Adrenal gland (tissue), 12 donors: ENCODE measurements around the gene TGIF1. TPM values are rescaled to one million over a fixed set of nuclear protein-coding genes. Genes with fewer than 3 reads are reported as not detected.
"Not testable (repeated sequence)": the region's sequence is repeated elsewhere in the genome, so short reads cannot be mapped to it uniquely, and the experiment has no call there.

Experiments
- DNase-seq, 7 donors: peaks; one replicate each; pipeline ENCODE4 v3.0.0-alpha.2; 2019 to 2020
- H3K27ac ChIP-seq, 5 donors: fragments of 200-600 bp; sonication (generic) in 4 of 5; 1 replicate in 3 of 5; 2 replicates in 2 of 5; pipeline versions ENCODE4 v1.5.1 to v1.8.0; 2016 to 2020; ENCODE audit warnings: mild to moderate bottlenecking in 1 of 5
- H3K27me3 ChIP-seq: fragments of 200-600 bp; 2 replicates; pipeline ENCODE4 v1.8.0; 2021
- H3K36me3 ChIP-seq, 2 donors: fragments of 200-600 bp; replicated peaks in 1 of 2; 1 replicate in 1 of 2; 2 replicates in 1 of 2; pipeline versions ENCODE4 v1.5.1 to v1.8.0; 2018 to 2022
- H3K4me1 ChIP-seq, 2 donors: fragments of 200-600 bp; replicated peaks in 1 of 2; 1 replicate in 1 of 2; 2 replicates in 1 of 2; pipeline versions ENCODE4 v1.5.1 to v1.8.0; 2018 to 2021
- H3K4me3 ChIP-seq, 4 donors: fragments of 200-600 bp; sonication (generic) in 3 of 4; one replicate each; pipeline ENCODE4 v1.5.1; 2016 to 2018
- H3K9me3 ChIP-seq, 3 donors: fragments of 200-600 bp; sonication (generic) in 1 of 3; replicated peaks in 1 of 3; 1 replicate in 2 of 3; 2 replicates in 1 of 3; pipeline versions ENCODE4 v1.5.1 to v1.8.0; 2016 to 2021
- POLR2A ChIP-seq, 2 donors: fragments of 450-650 bp; IDR thresholded peaks; one replicate each; pipeline ENCODE4 v1.6.1; 2017; ENCODE audit warnings: antibody characterized with exemption in 2 of 2, mild to moderate bottlenecking in 2 of 2, moderate library complexity in 1 of 2
- WGBS, 4 donors: extraction: QIAGEN DNeasy Blood & Tissue Kit in 2 of 4; methylation state at CpG; one replicate each; pipeline versions ENCODE4 v1.1.5 to v1.1.7; 2013 to 2017; 5-methylcytosine and 5-hydroxymethylcytosine counted together
- intact Hi-C, 2 donors: fragments of 100-400 bp; cut with DNase I; formaldehyde crosslinking; loops; one replicate each; pipeline versions ENCODE4 v1.14.1 to v1.15.0; 2022 to 2023
- polyA plus RNA-seq, 3 donors: library from polyadenylated mRNA; stranded (reverse); fragments of 200-250 nt in 2 of 3; fragments of 350-450 nt in 1 of 3; fragmentation: Illumina TruSeq in 1 of 3; extraction: RNeasy Lipid Tissue Mini Kit (QIAGEN cat#74804) in 1 of 3; gene quantifications; one replicate each; pipeline ENCODE4 v1.2.3, GENCODE V29; 2013 to 2014
- total RNA-seq, 9 donors: library from RNA; depleted of rRNA in 4 of 9; stranded (reverse); fragments of >200 nt in 4 of 9; fragments of 120-200 nt in 1 of 9; fragmentation: NEBNext Ultra II Directional in 1 of 9; extraction: Animal tissue kit (Norgen Biotek cat#: 25700) in 1 of 9; gene quantifications; one replicate each; pipeline versions ENCODE4 v1.1.0 to v1.2.4, GENCODE V29; 2013 to 2023
- TF ChIP-seq, protein P1 (sequence below), 6 experiments: fragments of 450-650 bp in 4 of 6; fragments of 200-600 bp in 2 of 6; sonication (generic) in 1 of 6; IDR thresholded peaks; 1 replicate in 5 of 6; 2 replicates in 1 of 6; pipeline versions ENCODE4 v1.5.1 to v1.8.0; 2016 to 2021; ENCODE audit warnings: antibody characterized with exemption in 6 of 6, mild to moderate bottlenecking in 2 of 6, moderate library complexity in 1 of 6
- donor health status: healthy with polysubstance abuse.
- donor health status: Bipolar disorder and iron deficiency.
- donor health status: DM: yes; HTN: yes; CAD: no.
- donor health status: DM: no; HTN: no; CAD: no.
- donor health status: DM: no; HTN: no; CAD: no.
- donor health status: DM: yes; HTN: yes; CAD: no.

The TGIF1 gene
- total and polyA plus RNA-seq, 12 donors: 25.7 to 83.1 (median 56.7) TPM

DNA sequence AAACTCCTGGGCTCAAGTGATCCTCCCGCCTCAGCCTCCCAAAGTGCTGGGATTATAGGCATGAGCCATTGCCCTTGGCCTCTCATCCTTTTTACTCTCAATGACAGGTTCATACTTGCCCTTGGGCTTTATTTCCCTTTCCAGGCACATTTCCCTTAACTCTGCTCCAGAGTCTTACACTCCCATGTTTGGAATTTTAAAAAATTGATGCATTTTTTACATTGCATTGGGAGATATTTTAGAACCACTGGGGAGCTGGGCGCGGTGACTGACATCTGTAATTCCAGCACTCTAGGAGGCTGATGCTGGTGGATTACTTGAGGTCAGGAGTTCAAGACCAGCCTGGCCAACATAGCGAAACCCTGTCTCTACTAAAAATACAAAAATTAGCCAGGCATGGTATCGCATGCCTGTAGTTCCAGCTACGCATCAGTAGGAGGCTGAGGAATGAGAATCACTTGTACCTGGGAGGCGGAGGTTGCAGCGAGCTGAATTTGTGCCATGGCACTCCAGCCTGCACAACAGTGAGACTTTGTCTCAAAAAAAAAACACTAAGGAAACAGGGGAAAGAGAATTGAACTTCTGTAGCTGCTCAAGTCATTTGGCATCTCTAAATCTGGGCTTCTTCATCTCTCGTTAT is 18.2 kb downstream of the TGIF1 start:
- intact Hi-C loops: no loop called here
- no peaks in the 10 kb centered on the region for H3K27me3 ChIP-seq
- 94 to 97% (median 96%) methylated on average over 9 of the region's 9 CpGs for WGBS, 4 donors
- no peaks in the 10 kb centered on the region for H3K9me3 ChIP-seq
- H3K4me3 ChIP-seq: no peak overlapping the region
- H3K36me3 ChIP-seq: no peaks in the 10 kb centered on the region
- no peak overlapping the region for H3K27ac ChIP-seq
- TF ChIP-seq POLR2A (IDR thresholded peaks at IDR 0.05): no peak
- TF ChIP-seq, protein P1, sequence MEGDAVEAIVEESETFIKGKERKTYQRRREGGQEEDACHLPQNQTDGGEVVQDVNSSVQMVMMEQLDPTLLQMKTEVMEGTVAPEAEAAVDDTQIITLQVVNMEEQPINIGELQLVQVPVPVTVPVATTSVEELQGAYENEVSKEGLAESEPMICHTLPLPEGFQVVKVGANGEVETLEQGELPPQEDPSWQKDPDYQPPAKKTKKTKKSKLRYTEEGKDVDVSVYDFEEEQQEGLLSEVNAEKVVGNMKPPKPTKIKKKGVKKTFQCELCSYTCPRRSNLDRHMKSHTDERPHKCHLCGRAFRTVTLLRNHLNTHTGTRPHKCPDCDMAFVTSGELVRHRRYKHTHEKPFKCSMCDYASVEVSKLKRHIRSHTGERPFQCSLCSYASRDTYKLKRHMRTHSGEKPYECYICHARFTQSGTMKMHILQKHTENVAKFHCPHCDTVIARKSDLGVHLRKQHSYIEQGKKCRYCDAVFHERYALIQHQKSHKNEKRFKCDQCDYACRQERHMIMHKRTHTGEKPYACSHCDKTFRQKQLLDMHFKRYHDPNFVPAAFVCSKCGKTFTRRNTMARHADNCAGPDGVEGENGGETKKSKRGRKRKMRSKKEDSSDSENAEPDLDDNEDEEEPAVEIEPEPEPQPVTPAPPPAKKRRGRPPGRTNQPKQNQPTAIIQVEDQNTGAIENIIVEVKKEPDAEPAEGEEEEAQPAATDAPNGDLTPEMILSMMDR (IDR thresholded peaks at IDR 0.05): no peak
- no peaks in the 10 kb centered on the region for H3K4me1 ChIP-seq
- DNase-seq: no peak

DNA sequence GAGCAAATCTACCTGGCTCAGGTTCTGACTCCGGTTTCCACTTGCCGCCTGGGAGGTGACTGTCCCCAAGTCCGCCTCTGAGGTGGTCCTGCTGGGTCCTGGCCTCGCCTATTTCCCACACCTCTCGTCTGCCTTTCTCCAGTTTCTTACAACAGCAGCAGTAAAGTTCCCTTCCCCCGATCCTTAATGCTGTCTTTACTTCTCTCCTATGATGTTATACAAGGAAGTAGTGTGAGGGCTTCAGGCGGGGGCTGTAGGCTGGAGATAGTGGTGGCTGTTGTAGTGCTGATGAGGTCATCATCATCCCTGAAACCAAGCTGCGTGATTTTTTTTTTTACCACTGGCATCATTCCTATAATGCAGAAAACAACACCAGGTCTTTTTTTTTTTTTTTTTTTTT is 18.9 kb downstream of the TGIF1 start:
- no peak overlapping the region for H3K4me3 ChIP-seq
- TF ChIP-seq, protein P1 (IDR thresholded peaks at IDR 0.05): no peak
- no peak for TF ChIP-seq POLR2A (IDR thresholded peaks at IDR 0.05)
- H3K27ac ChIP-seq: no peak overlapping the region
- no peaks in the 10 kb centered on the region for H3K36me3 ChIP-seq
- 73 to 80% (median 78%) methylated on average over 8 of the region's 8 CpGs for WGBS, 4 donors
- H3K4me1 ChIP-seq: no peaks in the 10 kb centered on the region
- intact Hi-C loops: no loop called here
- DNase-seq: no peak
- H3K9me3 ChIP-seq: no peaks in the 10 kb centered on the region
- H3K27me3 ChIP-seq: no peaks in the 10 kb centered on the region

DNA sequence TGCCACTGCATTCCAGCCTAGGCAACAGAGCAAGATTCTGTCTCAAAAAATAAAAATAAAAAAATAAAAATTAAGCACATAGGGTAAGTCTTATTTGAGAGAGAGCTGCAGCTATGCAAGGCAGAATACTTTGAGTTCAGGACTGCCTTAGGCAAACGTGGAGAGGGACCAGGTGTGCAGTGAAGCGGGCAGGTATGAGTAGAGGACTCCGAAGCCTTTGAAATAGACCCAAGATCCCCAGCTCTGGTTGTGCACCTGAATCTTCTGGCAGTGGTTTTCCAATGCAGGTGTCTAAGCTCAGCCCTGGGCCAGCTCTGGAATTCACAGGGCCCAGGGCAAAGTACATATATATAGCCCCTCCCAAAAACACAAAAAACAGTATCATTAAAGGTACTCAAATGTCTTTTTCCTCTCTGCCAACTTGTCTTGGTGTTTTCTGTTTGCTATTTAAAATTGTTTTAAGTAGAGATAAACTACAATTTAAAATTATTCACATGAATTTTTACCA is 21.2 kb downstream of the TGIF1 start:
- H3K27me3 ChIP-seq: no peaks in the 10 kb centered on the region
- 83 to 93% (median 88%) methylated on average over 3 of the region's 3 CpGs for WGBS, 4 donors
- H3K4me1 ChIP-seq: no peaks in the 10 kb centered on the region
- intact Hi-C loops: no loop called here
- no peaks in the 10 kb centered on the region for H3K9me3 ChIP-seq
- no peak overlapping the region for H3K4me3 ChIP-seq
- H3K36me3 ChIP-seq: no peaks in the 10 kb centered on the region
- TF ChIP-seq, protein P1 (IDR thresholded peaks at IDR 0.05): no peak
- TF ChIP-seq POLR2A (IDR thresholded peaks at IDR 0.05): no peak
- no peak for DNase-seq
- no peak overlapping the region for H3K27ac ChIP-seq

DNA sequence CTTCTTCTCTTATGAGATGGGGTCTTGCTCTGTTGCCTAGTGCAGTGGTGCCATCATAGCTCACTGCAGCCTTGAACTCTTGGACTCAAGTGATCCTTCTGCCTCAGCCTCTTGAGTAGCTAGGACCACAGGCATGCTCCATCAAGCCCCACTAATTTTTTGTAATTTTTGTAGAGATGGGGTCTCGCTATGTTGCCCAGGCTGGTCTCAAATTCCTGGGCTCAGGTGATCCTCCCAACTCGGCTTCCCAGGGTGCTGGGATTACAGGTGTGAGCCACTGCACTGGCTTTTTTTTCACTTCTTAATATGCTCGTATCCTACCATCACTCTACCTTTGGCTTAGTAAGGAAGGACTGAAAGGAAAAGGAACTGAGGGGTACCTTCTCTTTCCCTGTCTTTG is 22.1 kb downstream of the TGIF1 start:
- H3K4me3 ChIP-seq, H3K27ac ChIP-seq, intact Hi-C loops, H3K36me3 ChIP-seq, DNase-seq, H3K27me3 ChIP-seq, H3K4me1 ChIP-seq, H3K9me3 ChIP-seq: not testable (repeated sequence)
- 85 to 94% (median 90%) methylated on average over 3 of the region's 3 CpGs for WGBS, 4 donors
